ENCODE data around the gene RAP1GAP. TPM values are rescaled to one million over a fixed set of nuclear protein-coding genes. Genes with fewer than 3 reads are reported as not detected.

RAP1GAP gene
- total and polyA plus RNA-seq, 7 donors = 0.04 to 0.57 (median 0.21) TPM; not detected in 2

- no peak for ATAC-seq
- no peak overlapping the region for H3K4me3 ChIP-seq
- H3K36me3 ChIP-seq (ENCODE audit: insufficient read depth in 1 of 2, low read depth in 1 of 2) = no peaks in the 10 kb centered on the region
- no peaks in the 10 kb centered on the region for H3K4me1 ChIP-seq
- H3K27me3 ChIP-seq (ENCODE audit: insufficient read depth in 3 of 3, low read length in 2 of 3) = peaks cover 0 to 17% (median 2%) of the 10 kb centered on the region in 3 donors
- 60 to 68% (median 66%) methylated on average over 3 of the region's 3 CpGs for WGBS, 3 donors
- TF ChIP-seq CTCF (IDR thresholded peaks at IDR 0.05) = no peak
- intact Hi-C loops (cut with DNase I) = loop anchor here in 1 of 2 donors (5.0 kb wide), 1 partner anchor 342 kb away; no protein-coding TSS in a partner anchor
- no peaks in the 10 kb centered on the region for H3K9me3 ChIP-seq
- DNase-seq = no peak
- no peak overlapping the region for H3K27ac ChIP-seq
Observed at GRCh38 chr1:21579791-21580190, 89.4 kb downstream of the RAP1GAP start.

- H3K27me3 ChIP-seq (ENCODE audit: insufficient read depth in 3 of 3, low read length in 2 of 3) = peaks cover 0 to 13% (median 4%) of the 10 kb centered on the region in 3 donors
- no peak overlapping the region for H3K4me3 ChIP-seq
- WGBS, 3 donors = 84 to 89% (median 88%) methylated on average over 9 of the region's 9 CpGs
- ATAC-seq = no peak
- H3K36me3 ChIP-seq (ENCODE audit: insufficient read depth in 1 of 2, low read depth in 1 of 2) = no peaks in the 10 kb centered on the region
- no peak for DNase-seq
- intact Hi-C loops (cut with DNase I) = loop anchor here in 1 of 2 donors (5.0 kb wide), 1 partner anchor 341 kb away; no protein-coding TSS in a partner anchor
- no peaks in the 10 kb centered on the region for H3K9me3 ChIP-seq
- H3K27ac ChIP-seq = no peak overlapping the region
- TF ChIP-seq CTCF (IDR thresholded peaks at IDR 0.05) = no peak
- no peaks in the 10 kb centered on the region for H3K4me1 ChIP-seq
Observed at GRCh38 chr1:21577933-21578332, 91.2 kb downstream of the RAP1GAP start.

- H3K27ac ChIP-seq = no peak overlapping the region
- intact Hi-C loops (cut with DNase I) = loop anchor here in 1 of 2 donors (5.0 kb wide), 1 partner anchor 340 kb away; no protein-coding TSS in a partner anchor
- ATAC-seq = no peak
- no peaks in the 10 kb centered on the region for H3K36me3 ChIP-seq (ENCODE audit: insufficient read depth in 1 of 2, low read depth in 1 of 2)
- no peak for DNase-seq
- H3K4me3 ChIP-seq = no peak overlapping the region
- 76 to 80% (median 76%) methylated on average over 25 to 26 of the region's 26 CpGs for WGBS, 3 donors
- no peaks in the 10 kb centered on the region for H3K9me3 ChIP-seq
- H3K4me1 ChIP-seq = no peaks in the 10 kb centered on the region
- peaks cover 0 to 11% (median 4%) of the 10 kb centered on the region in 3 donors for H3K27me3 ChIP-seq (ENCODE audit: insufficient read depth in 3 of 3, low read length in 2 of 3)
- no peak for TF ChIP-seq CTCF (IDR thresholded peaks at IDR 0.05)
Observed at GRCh38 chr1:21577324-21577723, 91.8 kb downstream of the RAP1GAP start.

- ATAC-seq = no peak
- intact Hi-C loops (cut with DNase I) = loop anchor here in 1 of 2 donors (5.0 kb wide), 1 partner anchor 339 kb away; no protein-coding TSS in a partner anchor
- H3K4me1 ChIP-seq = no peaks in the 10 kb centered on the region
Observed at GRCh38 chr1:21576798-21577187, 92.4 kb downstream of the RAP1GAP start.

More at GRCh38 chr1:21576798-21577187, 92.4 kb downstream of the RAP1GAP start:
- Histone ChIP-seq H3K9me3 (peaks cover 5% of the 10 kb centered on the region), H3K27me3 (ENCODE audit: insufficient read depth in 3 of 3, low read length in 2 of 3) (peaks cover 0 to 11% (median 4%) of the 10 kb centered on the region in 3 donors), H3K36me3 (ENCODE audit: insufficient read depth in 1 of 2, low read depth in 1 of 2) (no peaks in the 10 kb centered on the region), H3K27ac (no peak overlapping the region), H3K4me3 (no peak overlapping the region)
- no peak for DNase-seq
- no peak for TF ChIP-seq CTCF (IDR thresholded peaks at IDR 0.05)
- WGBS, 3 donors = 87 to 93% (median 88%) methylated on average over 5 of the region's 5 CpGs

All from psoas muscle (tissue), 8 donors.